ENCODE measurements around the gene SMURF1. TPM values are rescaled to one million over a fixed set of nuclear protein-coding genes. Genes with fewer than 3 reads are reported as not detected.

Gene SMURF1
- total and polyA plus RNA-seq, 2 of the 8 experiments (the other 6 are each of a cell fraction or from before 2014, with no cell fraction given) = 9.6 to 24.5 TPM

- H2BK120ac ChIP-seq (replicated peaks; ENCODE audit: low read depth, low read length) = no peak overlapping the region
- no peak overlapping the region for H2AK5ac ChIP-seq (ENCODE audit: low read depth, low read length)
- H4K8ac ChIP-seq (ENCODE audit: extremely low read depth, insufficient read depth, low read length) = peak overlapping the region; percentile 74; the same call in 1 of the 2 replicates
- H2BK15ac ChIP-seq (ENCODE audit: low read length) = no peak overlapping the region
- WGBS, 2 experiments (ENCODE audit: extremely low coverage in 1 of 2, insufficient coverage in 1 of 2, insufficient read length in 1 of 2, insufficient replicate concordance in 2 of 2, low coverage in 1 of 2, low lambda C conversion rate in 2 of 2, missing lambda C conversion rate in 1 of 2) = 93% methylated on average over 25 of the region's 25 CpGs; no CpG with 5 or more reads in 1 of the 2 experiments
- no peak overlapping the region for H4K91ac ChIP-seq (replicated peaks; ENCODE audit: insufficient read length, low read length)
- H3K36me3 ChIP-seq (ENCODE audit: control insufficient read depth in 2 of 4, insufficient read depth in 4 of 4, low read length in 3 of 4) = peaks cover 21 to 53% (median 48%) of the 10 kb centered on the region in 4 experiments
- no peak overlapping the region for H2BK20ac ChIP-seq (ENCODE audit: low read length)
- no peak overlapping the region for H3K4me3 ChIP-seq (ENCODE audit: extremely low read depth in 1 of 4, insufficient read depth in 2 of 4, low read depth in 3 of 4, low read length in 4 of 4)
- no peak overlapping the region for H3K4me2 ChIP-seq (ENCODE audit: insufficient read depth in 1 of 2, low read depth in 2 of 2, low read length in 2 of 2)
- ChIA-PET CTCF (ENCODE audit: partially characterized antibody) (interaction anchor here (0.6 to 6.2 kb wide), 16 partner anchors 8 to 334 kb away, joined by 3 to 87 read pairs (median 4); no protein-coding TSS in a partner anchor), POLR2A (ENCODE audit: partially characterized antibody) (interaction anchor here (1.6 kb wide), 1 partner anchor 10 kb away, joined by 3 read pairs; no protein-coding TSS in a partner anchor)
- H3K56ac ChIP-seq (replicated peaks; ENCODE audit: insufficient read length, low read depth, low read length) = no peak overlapping the region
- H3K27me3 ChIP-seq (replicated peaks in 1 of 4; ENCODE audit: control insufficient read depth in 3 of 4, extremely low read depth in 1 of 4, insufficient read depth in 3 of 4, low read length in 3 of 4) = no peaks in the 10 kb centered on the region
- no peak overlapping the region for H3K18ac ChIP-seq (ENCODE audit: extremely low read depth, low read length)
- no peak overlapping the region for H3K9ac ChIP-seq (replicated peaks in 1 of 4; ENCODE audit: extremely low read depth in 1 of 4, low read depth in 3 of 4, low read length in 3 of 4)
- FAIRE-seq (no peak), DNase-seq (ENCODE audit: low read depth in 1 of 2, low spot score in 2 of 2) (peak in 1 of 2 experiments; percentile 35)
- peaks cover 5 to 8% of the 10 kb centered on the region in 2 experiments for H4K20me1 ChIP-seq (replicated peaks in 1 of 2; ENCODE audit: control insufficient read depth in 1 of 2, insufficient read depth in 2 of 2, low read length in 2 of 2)
- no peak overlapping the region for H3K4ac ChIP-seq (replicated peaks; ENCODE audit: insufficient read length, low read depth, low read length)
- no peak overlapping the region for H3K14ac ChIP-seq (ENCODE audit: insufficient read length)
- H2BK5ac ChIP-seq (ENCODE audit: low read depth, low read length) = no peak overlapping the region
- no peak overlapping the region for H4K5ac ChIP-seq (ENCODE audit: insufficient read length, low read depth, low read length)
- H3K4me1 ChIP-seq (replicated peaks in 1 of 4; ENCODE audit: control insufficient read depth in 3 of 4, insufficient read depth in 4 of 4, low read length in 3 of 4) = no peaks in the 10 kb centered on the region
- H3K79me1 ChIP-seq (ENCODE audit: low read depth, low read length) = no peaks in the 10 kb centered on the region
- H3K79me2 ChIP-seq (ENCODE audit: control insufficient read depth in 1 of 2, insufficient read depth in 2 of 2, low read length in 2 of 2) = no peaks in the 10 kb centered on the region
- H3K23me2 ChIP-seq (ENCODE audit: low read depth, low read length) = no peaks in the 10 kb centered on the region
- no peak overlapping the region for H3K23ac ChIP-seq (ENCODE audit: insufficient read length)
- no peak overlapping the region for H3K27ac ChIP-seq (ENCODE audit: low read depth, low read length)
- H2BK12ac ChIP-seq (ENCODE audit: low read depth, low read length) = no peak overlapping the region
- TF ChIP-seq MAFK (IDR thresholded peaks at IDR 0.05; ENCODE audit: low read depth, low read length) = no peak
- no peak for TF ChIP-seq GTF2F1 (IDR thresholded peaks at IDR 0.05; ENCODE audit: borderline replicate concordance, low read depth, low read length)
- TF ChIP-seq TAF7 (optimal IDR thresholded peaks at IDR 0.05; ENCODE audit: borderline replicate concordance, low read depth, low read length) = no peak
- TF ChIP-seq CTBP2 (IDR thresholded peaks at IDR 0.05; ENCODE audit: borderline replicate concordance, insufficient read depth, insufficient read length, low read length) = no peak
- no peak for TF ChIP-seq KDM5A (IDR thresholded peaks at IDR 0.05; ENCODE audit: low read length)
- H2AFZ ChIP-seq (ENCODE audit: low read length) = no peak overlapping the region
- H3K9me3 ChIP-seq (ENCODE audit: insufficient read depth in 2 of 2, low read depth in 1 of 2, low read length in 1 of 2) = no peaks in the 10 kb centered on the region
Measured at GRCh38 chr7:99038086-99038855, 105.6 kb downstream of the SMURF1 start.

Data from H1 (cell line).